Panc1 (cell line): ENCODE data around the gene KDM3B. TPM values are rescaled to one million over a fixed set of nuclear protein-coding genes. Genes with fewer than 3 reads are reported as not detected.

Source experiments
- total RNA-seq: library from RNA; stranded (reverse); gene quantifications from one replicate; pipeline ENCODE4 v1.2.1, GENCODE V29; 2021; ENCODE audit not compliant: unreplicated experiment

The KDM3B gene
- total RNA-seq, 1 experiment from 2014 or later: 65.0 TPM

Other genes starting within 250 kb of the KDM3B start
- gene NME5, start 213.3 kb upstream of the KDM3B start, total RNA-seq: 1.7 TPM
- gene BRD8, start 174.1 kb upstream of the KDM3B start, total RNA-seq: 92.1 TPM
- 55.4 TPM for gene KIF20A, start 173.6 kb upstream of the KDM3B start, total RNA-seq
- gene CDC23, start 139.4 kb upstream of the KDM3B start, total RNA-seq: 44.7 TPM
- gene GFRA3, start 78.1 kb upstream of the KDM3B start, total RNA-seq: 1.5 TPM
- 14.1 TPM for gene CDC25C, start 20.9 kb upstream of the KDM3B start, total RNA-seq
- gene FAM53C, start 14.4 kb upstream of the KDM3B start, total RNA-seq: 50.4 TPM
- gene REEP2, start 86.4 kb downstream of the KDM3B start, total RNA-seq: 6.5 TPM
- gene EGR1, start 112.8 kb downstream of the KDM3B start, total RNA-seq: 12.0 TPM
- 168 TPM for gene ETF1, start 190.6 kb downstream of the KDM3B start, total RNA-seq
- 424 TPM for gene HSPA9, start 222.7 kb downstream of the KDM3B start, total RNA-seq